Fibroblast of mammary gland (primary cell): ENCODE results near the gene TECPR1.

Experiments used
- DNase-seq: peaks from one replicate; pipeline ENCODE4 v3.0.0-alpha.2; 2010; ENCODE audit warnings: low read depth
- H3K4me3 ChIP-seq: 2 replicates; pipeline ENCODE4 v1.5.1; 2011; ENCODE audit warnings: low read depth, mild to moderate bottlenecking, low read length, moderate library complexity; ENCODE audit not compliant: control insufficient read depth
- CTCF ChIP-seq: conservative IDR thresholded peaks from 2 replicates; pipeline ENCODE4 v1.5.1; 2011; ENCODE audit warnings: low read depth, low read length, inconsistent platforms; ENCODE audit not compliant: control insufficient read depth, insufficient read depth

The TECPR1 gene

GRCh38 chr7:98294326-98294725 lies 42.3 kb upstream of the TECPR1 start:
- DNase-seq = no peak
- H3K4me3 ChIP-seq = no peak overlapping the region
- TF ChIP-seq CTCF = no peak

GRCh38 chr7:98293746-98294145 lies 41.7 kb upstream of the TECPR1 start:
- no peak for DNase-seq

GRCh38 chr7:98293265-98293664 lies 41.2 kb upstream of the TECPR1 start:
- DNase-seq = no peak
- no peak for TF ChIP-seq CTCF
- H3K4me3 ChIP-seq = no peak overlapping the region

More at GRCh38 chr7:98293746-98294145, 41.7 kb upstream of the TECPR1 start:
- H3K4me3 ChIP-seq = no peak overlapping the region
- no peak for TF ChIP-seq CTCF

- DNase-seq = no peak
- no peak overlapping the region for H3K4me3 ChIP-seq
- TF ChIP-seq CTCF = no peak
Measured at GRCh38 chr7:98291717-98292116, 39.7 kb upstream of the TECPR1 start.

GRCh38 chr7:98289333-98289875 lies 37.4 kb upstream of the TECPR1 start:
- no peak for DNase-seq
- no peak overlapping the region for H3K4me3 ChIP-seq
- no peak for TF ChIP-seq CTCF

- H3K4me3 ChIP-seq = no peak overlapping the region
- no peak for TF ChIP-seq CTCF
- DNase-seq = no peak
Measured at GRCh38 chr7:98288064-98288823, 36.2 kb upstream of the TECPR1 start.

- H3K4me3 ChIP-seq = no peak overlapping the region
- no peak for DNase-seq
- TF ChIP-seq CTCF = no peak
Measured at GRCh38 chr7:98287486-98287959, 35.5 kb upstream of the TECPR1 start.
